Osteoblast (primary cell): Measurements from ENCODE around the gene COL27A1. TPM values are rescaled to one million over a fixed set of nuclear protein-coding genes. Genes with fewer than 3 reads are reported as not detected.

Experiments
- DNase-seq: peaks from one replicate; pipeline ENCODE4 v3.0.0; 2011; ENCODE audit warnings: low spot score, mixed read lengths; ENCODE audit not compliant: insufficient read length; ENCODE audit errors: missing footprints
- H2AFZ ChIP-seq: 2 replicates; pipeline ENCODE4 v1.6.0; 2011; ENCODE audit warnings: mild to moderate bottlenecking, low read length
- H3K27ac ChIP-seq: 2 replicates; pipeline ENCODE4 v1.5.1; 2011; ENCODE audit warnings: mild to moderate bottlenecking, low read depth, low read length, moderate library complexity
- H3K27me3 ChIP-seq: 2 replicates; pipeline ENCODE4 v1.6.0; 2012; ENCODE audit warnings: mild to moderate bottlenecking, control low read depth, inconsistent platforms, low read length, moderate library complexity; ENCODE audit not compliant: insufficient read depth
- H3K36me3 ChIP-seq: 2 replicates; pipeline ENCODE4 v1.5.1; 2011; ENCODE audit warnings: mild to moderate bottlenecking, low read length, control low read depth, moderate library complexity; ENCODE audit not compliant: insufficient read depth
- H3K4me1 ChIP-seq: 2 replicates; pipeline ENCODE4 v1.5.1; 2011; ENCODE audit warnings: mild to moderate bottlenecking, low read length, control low read depth, moderate library complexity; ENCODE audit not compliant: insufficient read depth
- H3K4me2 ChIP-seq: 2 replicates; pipeline ENCODE4 v1.6.0; 2011; ENCODE audit warnings: mild to moderate bottlenecking, low read length; ENCODE audit not compliant: insufficient read depth
- H3K4me3 ChIP-seq: fragments of 200-600 bp; sonication (generic); 3 replicates; pipeline ENCODE4 v1.5.1; 2012; ENCODE audit warnings: mild to moderate bottlenecking, low read length, inconsistent platforms; ENCODE audit not compliant: insufficient read depth
- H3K79me2 ChIP-seq: 2 replicates; pipeline ENCODE4 v1.6.0; 2012; ENCODE audit warnings: mild to moderate bottlenecking, low read length, control low read depth, inconsistent platforms; ENCODE audit not compliant: insufficient read depth
- H3K9me3 ChIP-seq: 2 replicates; pipeline ENCODE4 v1.5.1; 2011; ENCODE audit warnings: low read depth, low read length, control low read depth
- H4K20me1 ChIP-seq: 2 replicates; pipeline ENCODE4 v1.6.0; 2012; ENCODE audit warnings: mild to moderate bottlenecking, low read length, control low read depth; ENCODE audit not compliant: insufficient read depth
- CTCF ChIP-seq: IDR thresholded peaks from 2 replicates; pipeline ENCODE4 v1.5.1; 2011; ENCODE audit warnings: mild to moderate bottlenecking, low read depth, low read length, moderate library complexity; ENCODE audit errors: extremely low read depth
- total RNA-seq: library from RNA; depleted of rRNA; stranded (reverse); fragments of >200 nt; gene quantifications from 2 replicates; pipeline ENCODE4 v1.2.3, GENCODE V29; 2012

The COL27A1 gene
- total RNA-seq, 1 donor = 10.1 TPM

GRCh38 chr9:114179516-114179915 is 24.2 kb downstream of the COL27A1 start:
- Histone ChIP-seq H3K4me2 (no peak overlapping the region), H2AFZ (no peak overlapping the region), H3K27me3 (no peaks in the 10 kb centered on the region), H3K4me1 (peaks cover 24% of the 10 kb centered on the region), H3K4me3 (no peak overlapping the region), H3K9me3 (no peaks in the 10 kb centered on the region), H3K36me3 (no peaks in the 10 kb centered on the region), H3K27ac (no peak overlapping the region), H4K20me1 (peaks cover 18% of the 10 kb centered on the region), H3K79me2 (no peaks in the 10 kb centered on the region)
- no peak for DNase-seq
- no peak for TF ChIP-seq CTCF

- Histone ChIP-seq H3K27ac (no peak overlapping the region), H3K4me2 (no peak overlapping the region), H3K79me2 (no peaks in the 10 kb centered on the region), H3K27me3 (no peaks in the 10 kb centered on the region), H3K4me1 (peaks cover 24% of the 10 kb centered on the region), H3K9me3 (no peaks in the 10 kb centered on the region), H2AFZ (no peak overlapping the region), H3K36me3 (no peaks in the 10 kb centered on the region), H3K4me3 (no peak overlapping the region), H4K20me1 (peaks cover 18% of the 10 kb centered on the region)
- no peak for TF ChIP-seq CTCF
- no peak for DNase-seq
Measured at GRCh38 chr9:114180696-114181606, 25.6 kb downstream of the COL27A1 start.

GRCh38 chr9:114181607-114182409 is 26.5 kb downstream of the COL27A1 start:
- Histone ChIP-seq H3K4me2 (no peak overlapping the region), H3K27ac (no peak overlapping the region), H3K27me3 (no peaks in the 10 kb centered on the region), H3K4me1 (peaks cover 24% of the 10 kb centered on the region), H3K79me2 (no peaks in the 10 kb centered on the region), H3K4me3 (no peak overlapping the region), H4K20me1 (peaks cover 18% of the 10 kb centered on the region), H2AFZ (no peak overlapping the region), H3K9me3 (no peaks in the 10 kb centered on the region), H3K36me3 (no peaks in the 10 kb centered on the region)
- DNase-seq = no peak
- TF ChIP-seq CTCF = no peak

GRCh38 chr9:114183006-114183405 is 27.7 kb downstream of the COL27A1 start:
- Histone ChIP-seq H3K79me2 (no peaks in the 10 kb centered on the region), H3K27ac (no peak overlapping the region)

More at GRCh38 chr9:114183006-114183405, 27.7 kb downstream of the COL27A1 start:
- peaks cover 17% of the 10 kb centered on the region for H4K20me1 ChIP-seq
- no peaks in the 10 kb centered on the region for H3K9me3 ChIP-seq
- no peak for TF ChIP-seq CTCF
- H3K4me3 ChIP-seq = no peak overlapping the region
- H3K36me3 ChIP-seq = no peaks in the 10 kb centered on the region
- H3K4me1 ChIP-seq = peaks cover 12% of the 10 kb centered on the region
- H3K27me3 ChIP-seq = no peaks in the 10 kb centered on the region
- H3K4me2 ChIP-seq = no peak overlapping the region
- DNase-seq = no peak
- no peak overlapping the region for H2AFZ ChIP-seq
